MM.1S (cell line): ENCODE data around the gene BCAP29.

ENCODE experiments used
- DNase-seq: peaks from one replicate; pipeline ENCODE4 v3.0.0-alpha.2; 2015
- H2AFZ ChIP-seq: fragments of 300-600 bp; sonication (generic); 2 replicates; pipeline ENCODE4 v1.6.0; 2016; ENCODE audit warnings: antibody characterized with exemption, low read length
- H3F3A ChIP-seq: fragments of 300-600 bp; sonication (generic); 2 replicates; pipeline ENCODE4 v1.6.1; 2016; ENCODE audit warnings: mild to moderate bottlenecking, antibody characterized with exemption, low read length, moderate library complexity, mixed read lengths; ENCODE audit not compliant: insufficient read depth
- H3K27ac ChIP-seq: fragments of 300-600 bp; sonication (generic); 2 replicates; pipeline ENCODE4 v1.5.1; 2016; ENCODE audit warnings: mild to moderate bottlenecking, low read length
- H3K27me3 ChIP-seq: fragments of 300-600 bp; sonication (generic); replicated peaks from 2 replicates; pipeline ENCODE4 v1.6.0; 2016; ENCODE audit warnings: low read length; ENCODE audit not compliant: insufficient read depth
- H3K36me3 ChIP-seq: fragments of 300-600 bp; sonication (generic); replicated peaks from 2 replicates; pipeline ENCODE4 v1.6.1; 2016; ENCODE audit warnings: mild to moderate bottlenecking, low read length, mixed read lengths; ENCODE audit not compliant: insufficient read depth
- H3K4me1 ChIP-seq: fragments of 300-600 bp; sonication (generic); 2 replicates; pipeline ENCODE4 v1.6.1; 2016; ENCODE audit warnings: low read length, mixed read lengths
- H3K4me2 ChIP-seq: fragments of 300-600 bp; sonication (generic); 2 replicates; pipeline ENCODE4 v1.6.0; 2016; ENCODE audit warnings: low read depth, low read length
- H3K4me3 ChIP-seq: fragments of 300-600 bp; sonication (generic); 2 replicates; pipeline ENCODE4 v1.5.1; 2016; ENCODE audit warnings: low read length, mixed read lengths
- H3K79me2 ChIP-seq: fragments of 300-600 bp; sonication (generic); 2 replicates; pipeline ENCODE4 v1.6.1; 2016; ENCODE audit warnings: mixed run types, low read length, mixed read lengths
- H3K9ac ChIP-seq: fragments of 300-600 bp; sonication (generic); 2 replicates; pipeline ENCODE4 v1.6.1; 2016; ENCODE audit warnings: low read length, mixed read lengths
- H3K9me2 ChIP-seq: fragments of 300-600 bp; sonication (generic); replicated peaks from 2 replicates; pipeline ENCODE4 v1.6.1; 2016; ENCODE audit warnings: mild to moderate bottlenecking, low read length, mixed read lengths; ENCODE audit not compliant: insufficient read depth
- H3K9me3 ChIP-seq: fragments of 300-600 bp; sonication (generic); replicated peaks from 2 replicates; pipeline ENCODE4 v1.6.1; 2016; ENCODE audit warnings: mild to moderate bottlenecking, low read length, mixed read lengths; ENCODE audit not compliant: insufficient read depth
- H4K20me1 ChIP-seq: fragments of 300-600 bp; sonication (generic); 2 replicates; pipeline ENCODE4 v1.6.1; 2016; ENCODE audit warnings: mild to moderate bottlenecking, low read length, moderate library complexity, mixed read lengths; ENCODE audit not compliant: insufficient read depth
- CTCF ChIP-seq: fragments of 300-600 bp; sonication (generic); IDR thresholded peaks from 2 replicates; pipeline ENCODE4 v1.5.1; 2016; ENCODE audit warnings: antibody characterized with exemption, low read length, mixed read lengths
- EZH2 ChIP-seq: fragments of 300-600 bp; sonication (generic); optimal IDR thresholded peaks from 2 replicates; pipeline ENCODE3; 2017; ENCODE audit warnings: low read depth, mild to moderate bottlenecking, antibody characterized with exemption, low read length, mixed read lengths
- EZH2phosphoT487 ChIP-seq: fragments of 300-600 bp; sonication (generic); IDR thresholded peaks from 2 replicates; pipeline ENCODE4 v1.6.1; 2018; ENCODE audit warnings: antibody characterized with exemption, low read length

Gene BCAP29

GRCh38 chr7:107597582-107597916 is 17.5 kb downstream of the BCAP29 start:
- no peak overlapping the region for H3K27ac ChIP-seq
- no peak for DNase-seq

GRCh38 chr7:107597953-107598352 is 17.9 kb downstream of the BCAP29 start:
- H3K27me3 ChIP-seq = no peaks in the 10 kb centered on the region
- H2AFZ ChIP-seq = no peak overlapping the region
- H3K79me2 ChIP-seq = no peaks in the 10 kb centered on the region
- H3K9ac ChIP-seq = no peak overlapping the region
- no peak for DNase-seq
- no peaks in the 10 kb centered on the region for H3K9me2 ChIP-seq
- H4K20me1 ChIP-seq = no peaks in the 10 kb centered on the region
- H3F3A ChIP-seq = no peaks in the 10 kb centered on the region
- no peak overlapping the region for H3K4me2 ChIP-seq
- H3K36me3 ChIP-seq = no peaks in the 10 kb centered on the region
- no peak overlapping the region for H3K4me3 ChIP-seq
- TF ChIP-seq CTCF (no peak), EZH2phosphoT487 (no peak), EZH2 (no peak)
- H3K9me3 ChIP-seq = no peaks in the 10 kb centered on the region
- no peak overlapping the region for H3K27ac ChIP-seq
- no peaks in the 10 kb centered on the region for H3K4me1 ChIP-seq

More at GRCh38 chr7:107597582-107597916, 17.5 kb downstream of the BCAP29 start:
- Histone ChIP-seq H3K9ac (no peak overlapping the region), H3K36me3 (no peaks in the 10 kb centered on the region), H3F3A (no peaks in the 10 kb centered on the region), H2AFZ (no peak overlapping the region), H3K79me2 (no peaks in the 10 kb centered on the region), H3K4me2 (no peak overlapping the region), H3K27me3 (no peaks in the 10 kb centered on the region), H3K9me2 (no peaks in the 10 kb centered on the region), H3K9me3 (no peaks in the 10 kb centered on the region), H4K20me1 (no peaks in the 10 kb centered on the region), H3K4me1 (no peaks in the 10 kb centered on the region), H3K4me3 (no peak overlapping the region)
- TF ChIP-seq CTCF = no peak
- no peak for TF ChIP-seq EZH2phosphoT487

- TF ChIP-seq CTCF = no peak
- TF ChIP-seq EZH2 = no peak
- TF ChIP-seq EZH2phosphoT487 = no peak
- Histone ChIP-seq H3K4me2 (no peak overlapping the region), H3K27me3 (no peaks in the 10 kb centered on the region), H3K9me2 (no peaks in the 10 kb centered on the region), H3K4me1 (no peaks in the 10 kb centered on the region), H2AFZ (no peak overlapping the region), H3K27ac (no peak overlapping the region), H3K79me2 (no peaks in the 10 kb centered on the region), H3K4me3 (no peak overlapping the region), H3K9me3 (no peaks in the 10 kb centered on the region), H3K9ac (no peak overlapping the region), H4K20me1 (no peaks in the 10 kb centered on the region), H3F3A (no peaks in the 10 kb centered on the region), H3K36me3 (no peaks in the 10 kb centered on the region)
- DNase-seq = no peak
These were observed 19.2 kb downstream of the BCAP29 start for GRCh38 chr7:107599262-107599661.

GRCh38 chr7:107600816-107601215 is 20.8 kb downstream of the BCAP29 start:
- H2AFZ ChIP-seq = no peak overlapping the region

More at GRCh38 chr7:107600816-107601215, 20.8 kb downstream of the BCAP29 start:
- no peaks in the 10 kb centered on the region for H3K9me3 ChIP-seq
- no peak overlapping the region for H3K9ac ChIP-seq
- H3K27me3 ChIP-seq = no peaks in the 10 kb centered on the region
- TF ChIP-seq EZH2 (no peak), CTCF (no peak), EZH2phosphoT487 (no peak)
- H3K79me2 ChIP-seq = no peaks in the 10 kb centered on the region
- no peaks in the 10 kb centered on the region for H4K20me1 ChIP-seq
- no peaks in the 10 kb centered on the region for H3K9me2 ChIP-seq
- H3K4me1 ChIP-seq = no peaks in the 10 kb centered on the region
- no peak overlapping the region for H3K27ac ChIP-seq
- H3F3A ChIP-seq = no peaks in the 10 kb centered on the region
- no peak overlapping the region for H3K4me3 ChIP-seq
- no peak for DNase-seq
- H3K4me2 ChIP-seq = no peak overlapping the region
- no peaks in the 10 kb centered on the region for H3K36me3 ChIP-seq
